ENCODE results near the gene HOXB6. TPM values are rescaled to one million over a fixed set of nuclear protein-coding genes. Genes with fewer than 3 reads are reported as not detected.

HOXB6 gene
- polyA plus RNA-seq, 2 of the 4 experiments (the other 2 are of a cell fraction): 10.2 to 14.7 TPM

DNA sequence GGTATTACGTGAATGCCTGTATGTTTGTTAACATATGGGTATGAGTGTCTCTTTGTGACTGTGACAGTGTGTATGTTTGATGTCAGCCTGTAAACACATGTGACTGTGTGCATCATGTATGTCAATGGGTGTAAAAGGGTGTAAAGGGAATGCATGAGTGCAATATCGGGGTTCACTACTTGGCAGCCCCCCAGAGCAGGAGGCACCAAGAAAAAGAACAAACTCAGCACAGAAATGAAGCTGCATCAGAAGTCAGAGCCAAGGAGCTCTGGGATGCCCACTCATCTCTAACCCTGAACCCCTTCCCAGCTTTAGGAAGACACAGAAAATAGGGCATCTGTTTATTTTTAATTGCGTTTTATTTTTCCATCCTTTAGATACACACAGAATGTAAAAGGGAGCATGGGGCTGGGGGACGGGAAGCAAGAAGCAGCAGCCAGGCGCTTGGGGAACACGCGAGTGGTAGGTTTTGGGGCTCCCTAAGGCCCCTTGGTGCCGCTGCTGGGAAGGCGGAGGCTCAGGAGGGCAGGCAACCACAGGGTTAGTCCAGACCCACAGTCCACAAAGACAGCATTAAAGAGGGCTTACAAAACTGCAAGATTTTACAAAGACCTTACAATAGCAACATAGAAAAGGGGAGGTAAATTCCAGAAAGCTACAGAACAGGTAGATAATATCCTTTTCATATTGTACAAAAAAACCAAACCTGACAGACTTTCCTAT lies 2.3 kb upstream of the HOXB6 start:
- POLR2A ChIA-PET: no interaction called here
- DNase-seq (ENCODE audit: low read depth in 1 of 2, low spot score in 1 of 2) (no peak), FAIRE-seq (no peak), ATAC-seq (no peak)
- Histone ChIP-seq H3K27ac (no peak overlapping the region), H3K4me3 (no peak overlapping the region), H3K4me2 (no peak overlapping the region), H3K4me1 (peaks cover 18% of the 10 kb centered on the region), H3K9me3 (no peaks in the 10 kb centered on the region)
- WGBS (ENCODE audit: missing lambda C conversion rate): 92% methylated on average over 9 of the region's 9 CpGs
- no peak for TF ChIP-seq ESRRA (IDR thresholded peaks at IDR 0.05; ENCODE audit: borderline replicate concordance, low read length)
- CTCF ChIA-PET: interaction anchor here (1.0 to 4.4 kb wide), 6 partner anchors 30 to 433 kb away, joined by 3 to 22 read pairs (median 4); no protein-coding TSS in a partner anchor

DNA sequence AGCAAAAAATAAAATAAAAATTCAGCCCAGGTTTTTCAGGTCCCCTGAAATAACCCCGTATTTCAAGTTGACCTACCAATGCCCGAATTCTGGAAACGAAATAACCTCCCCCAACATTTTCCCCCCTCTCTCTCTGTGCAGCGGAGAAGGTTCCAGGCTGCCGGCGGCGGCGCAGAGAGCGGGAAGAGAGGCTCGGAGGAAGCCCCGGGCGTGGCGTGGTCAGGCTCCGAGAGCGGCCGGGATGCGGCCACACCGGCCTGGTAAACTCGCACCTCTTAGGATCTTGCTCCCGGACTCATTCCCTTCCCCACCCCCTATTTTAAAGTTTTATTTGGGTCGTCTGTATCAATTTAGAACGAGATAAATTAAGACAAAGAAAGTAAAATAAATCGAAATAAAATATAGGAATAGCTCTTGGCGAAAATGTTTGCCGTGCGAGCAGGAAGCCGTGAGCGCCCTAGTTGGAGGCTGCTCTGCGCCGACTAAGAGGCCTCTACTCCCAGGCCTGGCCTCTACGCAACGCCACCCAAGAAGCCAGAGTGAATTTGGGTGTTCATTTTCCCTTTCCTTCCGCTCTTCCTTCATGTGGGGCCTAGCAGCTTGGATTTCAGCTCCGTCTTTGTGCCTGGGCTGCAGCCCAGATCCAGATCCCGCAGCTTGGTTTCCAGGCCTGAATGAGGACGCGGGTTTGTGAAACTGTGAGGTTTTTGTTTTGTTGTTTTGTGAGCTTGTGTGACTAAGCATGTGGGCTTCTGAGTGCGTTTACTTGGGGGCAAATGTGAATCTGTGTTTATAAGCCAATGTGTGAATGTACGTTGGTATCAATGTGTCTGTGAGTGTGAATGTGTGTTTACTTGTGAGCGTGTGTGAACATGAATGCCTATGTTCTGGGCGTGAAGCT lies 1.5 kb upstream of the HOXB6 start:
- POLR2A ChIA-PET: no interaction called here
- peak overlapping the region in 1 of 2 experiments; percentile 95; a peak in 1 of 6 replicates for H3K27ac ChIP-seq
- 93% methylated on average over 41 of the region's 41 CpGs for WGBS (ENCODE audit: missing lambda C conversion rate)

GRCh38 chr17:48605409-48605919 lies 678 bp upstream of the HOXB6 start:
- FAIRE-seq (no peak), DNase-seq (ENCODE audit: low read depth in 1 of 2, low spot score in 1 of 2) (no peak), ATAC-seq (no peak)
- POLR2A ChIA-PET: no interaction called here
- H3K27ac ChIP-seq: peak overlapping the region; percentile 91 to 95
- H3K4me1 ChIP-seq: peaks cover 31% of the 10 kb centered on the region
- no peaks in the 10 kb centered on the region for H3K9me3 ChIP-seq
- peak overlapping the region; percentile 91 for H3K4me2 ChIP-seq
- no peak for TF ChIP-seq PHF8 (IDR thresholded peaks at IDR 0.05; ENCODE audit: borderline replicate concordance, low read depth)
- TF ChIP-seq HES2 (IDR thresholded peaks at IDR 0.05): no peak
- no peak for TF ChIP-seq RARB (CRISPR knock-in tag; IDR thresholded peaks at IDR 0.05)
- no peak for TF ChIP-seq TP53 (CRISPR knock-in tag; IDR thresholded peaks at IDR 0.05)
- TF ChIP-seq ATOH8 (CRISPR knock-in tag; IDR thresholded peaks at IDR 0.05; ENCODE audit: low read depth): no peak
- TF ChIP-seq FOXS1 (CRISPR knock-in tag; IDR thresholded peaks at IDR 0.05): no peak
- no peak; the same call in 1 of the 2 replicates for TF ChIP-seq E2F6 (IDR thresholded peaks at IDR 0.05; ENCODE audit: borderline replicate concordance, low read depth)
- WGBS (ENCODE audit: missing lambda C conversion rate): 78% methylated on average over 10 of the region's 10 CpGs
- peak overlapping the region; percentile 59 for H3K4me3 ChIP-seq
- CTCF ChIA-PET: interaction anchor here (0.6 to 1.8 kb wide), 5 partner anchors 131 to 579 kb away, joined by 3 to 5 read pairs (median 4); no protein-coding TSS in a partner anchor

More for the DNA sequence above, 1.5 kb upstream of the HOXB6 start:
- H3K9me3 ChIP-seq: no peaks in the 10 kb centered on the region
- TF ChIP-seq EHMT2 (IDR thresholded peaks at IDR 0.05; ENCODE audit: low read depth) (no peak), HEYL (CRISPR knock-in tag; IDR thresholded peaks at IDR 0.05) (no peak), RFX5 (IDR thresholded peaks at IDR 0.05) (no peak), RCOR1 (IDR thresholded peaks at IDR 0.05; ENCODE audit: low read depth, low read length) (no peak), POLR2A (IDR thresholded peaks at IDR 0.05; ENCODE audit: low read length) (no peak), CHD2 (IDR thresholded peaks at IDR 0.05; ENCODE audit: low read length, partially characterized antibody) (no peak), NR3C1 (IDR thresholded peaks at IDR 0.05) (no peak), CHD4 (IDR thresholded peaks at IDR 0.05; ENCODE audit: borderline replicate concordance) (no peak)
- H3K4me1 ChIP-seq: peaks cover 23% of the 10 kb centered on the region
- CTCF ChIA-PET: interaction anchor here (0.9 to 4.4 kb wide), 6 partner anchors 31 to 579 kb away, joined by 3 to 22 read pairs (median 4); no protein-coding TSS in a partner anchor
- DNase-seq (ENCODE audit: low read depth in 1 of 2, low spot score in 1 of 2): no peak
- no peak overlapping the region for H3K4me3 ChIP-seq
- no peak for ATAC-seq
- peak; percentile 43 for FAIRE-seq
- H3K4me2 ChIP-seq: no peak overlapping the region

Measured in A549 (cell line).